Peyer's patch (tissue), 4 donors: ENCODE measurements around the gene S100A3.

ENCODE experiments used
- POLR2A ChIP-seq, 2 donors: fragments of 450-650 bp; IDR thresholded peaks; one replicate each; pipeline ENCODE4 v1.5.1; 2017; ENCODE audit warnings: antibody characterized with exemption in 2 of 2, mild to moderate bottlenecking in 2 of 2, moderate library complexity in 2 of 2
- TF ChIP-seq, protein P1 (sequence below), 6 experiments: fragments of 450-650 bp in 4 of 6; fragments of 200-600 bp in 2 of 6; sonication (generic) in 1 of 6; IDR thresholded peaks; one replicate each; pipeline ENCODE4 v1.5.1; 2017 to 2019; ENCODE audit warnings: antibody characterized with exemption in 6 of 6, mild to moderate bottlenecking in 3 of 6, moderate library complexity in 1 of 6

DNA sequence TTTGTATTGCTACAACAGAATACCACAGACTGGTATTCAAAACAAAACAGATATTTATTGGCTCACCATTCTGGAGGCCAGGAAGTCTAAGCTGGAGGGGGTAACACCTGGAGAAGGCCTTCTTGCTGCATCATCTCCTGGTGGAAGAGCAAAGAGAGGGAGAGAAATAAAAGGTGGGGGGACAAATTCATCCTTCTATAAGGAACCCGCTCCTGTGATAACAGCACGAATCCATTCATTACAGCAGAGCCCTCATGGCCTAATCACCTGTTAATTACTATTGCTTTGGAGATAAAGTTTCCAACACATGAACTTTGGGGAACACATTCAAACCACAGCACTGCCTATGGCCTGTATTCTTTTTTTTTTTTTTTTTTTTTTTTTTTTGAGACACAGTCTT, 11.2 kb upstream of the S100A3 start:
- no peak for TF ChIP-seq POLR2A (IDR thresholded peaks at IDR 0.05)
- TF ChIP-seq, protein P1, sequence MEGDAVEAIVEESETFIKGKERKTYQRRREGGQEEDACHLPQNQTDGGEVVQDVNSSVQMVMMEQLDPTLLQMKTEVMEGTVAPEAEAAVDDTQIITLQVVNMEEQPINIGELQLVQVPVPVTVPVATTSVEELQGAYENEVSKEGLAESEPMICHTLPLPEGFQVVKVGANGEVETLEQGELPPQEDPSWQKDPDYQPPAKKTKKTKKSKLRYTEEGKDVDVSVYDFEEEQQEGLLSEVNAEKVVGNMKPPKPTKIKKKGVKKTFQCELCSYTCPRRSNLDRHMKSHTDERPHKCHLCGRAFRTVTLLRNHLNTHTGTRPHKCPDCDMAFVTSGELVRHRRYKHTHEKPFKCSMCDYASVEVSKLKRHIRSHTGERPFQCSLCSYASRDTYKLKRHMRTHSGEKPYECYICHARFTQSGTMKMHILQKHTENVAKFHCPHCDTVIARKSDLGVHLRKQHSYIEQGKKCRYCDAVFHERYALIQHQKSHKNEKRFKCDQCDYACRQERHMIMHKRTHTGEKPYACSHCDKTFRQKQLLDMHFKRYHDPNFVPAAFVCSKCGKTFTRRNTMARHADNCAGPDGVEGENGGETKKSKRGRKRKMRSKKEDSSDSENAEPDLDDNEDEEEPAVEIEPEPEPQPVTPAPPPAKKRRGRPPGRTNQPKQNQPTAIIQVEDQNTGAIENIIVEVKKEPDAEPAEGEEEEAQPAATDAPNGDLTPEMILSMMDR (IDR thresholded peaks at IDR 0.05): no peak
